Colonic mucosa (tissue), 4 donors: ENCODE data around the gene UBE3B. TPM values are rescaled to one million over a fixed set of nuclear protein-coding genes. Genes with fewer than 3 reads are reported as not detected.

Experiments used
- DNase-seq: peaks from one replicate; pipeline ENCODE4 v3.0.0-alpha.2; 2020
- H3K27ac ChIP-seq: fragments of 200-600 bp; one replicate; pipeline ENCODE4 v1.8.0; 2021
- H3K27me3 ChIP-seq: fragments of 200-600 bp; one replicate; pipeline ENCODE4 v1.8.0; 2021
- H3K36me3 ChIP-seq: fragments of 200-600 bp; one replicate; pipeline ENCODE4 v1.8.0; 2021
- H3K4me1 ChIP-seq: fragments of 200-600 bp; one replicate; pipeline ENCODE4 v1.8.0; 2021; ENCODE audit warnings: mild to moderate bottlenecking
- H3K4me3 ChIP-seq: fragments of 200-600 bp; one replicate; pipeline ENCODE4 v1.8.0; 2021
- H3K9ac ChIP-seq, 2 donors: one replicate each; pipeline ENCODE4 v1.7.0; 2013; ENCODE audit warnings: control low read depth in 2 of 2, low read depth in 2 of 2, low read length in 2 of 2
- H3K9me3 ChIP-seq: fragments of 200-600 bp; one replicate; pipeline ENCODE4 v1.8.0; 2021
- CTCF ChIP-seq: fragments of 200-600 bp; IDR thresholded peaks from one replicate; pipeline ENCODE4 v1.8.0; 2022; ENCODE audit warnings: antibody characterized with exemption, mild to moderate bottlenecking
- intact Hi-C: fragments of 100-400 bp; cut with DNase I; formaldehyde crosslinking; loops from one replicate; pipeline ENCODE4 v1.14.1; 2022
- total RNA-seq, 2 donors: library from RNA; stranded (reverse); fragmentation: NEBNext Ultra II Directional in 1 of 2; extraction: Animal tissue kit (Norgen Biotek cat#: 25700) in 1 of 2; gene quantifications; one replicate each; pipeline ENCODE4 v1.2.1, GENCODE V29; 2021
- donor health status: healthy.
- donor health status: DM: no; HTN: no; CAD: no.
- donor health status: DM: no; HTN: no; CAD: no.

UBE3B gene
- total RNA-seq, 2 donors from 2014 or later: 44.6 to 52.0 TPM

GRCh38 chr12:109517619-109518018 is 40.2 kb downstream of the UBE3B start:
- DNase-seq: no peak
- no peak overlapping the region for H3K9ac ChIP-seq
- H3K4me3 ChIP-seq: no peak overlapping the region
- intact Hi-C loops: loop anchor here (2.0 kb wide), 1 partner anchor 257 kb away; no protein-coding TSS in a partner anchor
- no peak overlapping the region for H3K27ac ChIP-seq
- H3K27me3 ChIP-seq: no peaks in the 10 kb centered on the region
- H3K9me3 ChIP-seq: no peaks in the 10 kb centered on the region
- peaks cover 11% of the 10 kb centered on the region for H3K36me3 ChIP-seq
- TF ChIP-seq CTCF: no peak
- H3K4me1 ChIP-seq: no peaks in the 10 kb centered on the region

GRCh38 chr12:109518820-109519665 is 41.6 kb downstream of the UBE3B start:
- Histone ChIP-seq H3K4me1 (no peaks in the 10 kb centered on the region), H3K27ac (peak overlapping the region; percentile 19), H3K9ac (no peak overlapping the region), H3K9me3 (no peaks in the 10 kb centered on the region), H3K27me3 (no peaks in the 10 kb centered on the region), H3K4me3 (no peak overlapping the region), H3K36me3 (peaks cover 11% of the 10 kb centered on the region)
- peak; percentile 83 for TF ChIP-seq CTCF
- intact Hi-C loops: loop anchor here (2.0 kb wide), 1 partner anchor 256 kb away; no protein-coding TSS in a partner anchor
- peak; percentile 69 for DNase-seq

GRCh38 chr12:109519787-109520186 is 42.4 kb downstream of the UBE3B start:
- H3K27ac ChIP-seq: peak overlapping the region; percentile 19
- intact Hi-C loops: loop anchor here (2.0 to 5.0 kb wide), 2 partner anchors 78 to 255 kb away; no protein-coding TSS in a partner anchor
- H3K4me1 ChIP-seq: no peaks in the 10 kb centered on the region
- TF ChIP-seq CTCF: no peak
- DNase-seq: no peak
- no peak overlapping the region for H3K9ac ChIP-seq
- no peaks in the 10 kb centered on the region for H3K27me3 ChIP-seq
- H3K9me3 ChIP-seq: no peaks in the 10 kb centered on the region
- no peak overlapping the region for H3K4me3 ChIP-seq
- H3K36me3 ChIP-seq: peaks cover 16% of the 10 kb centered on the region

GRCh38 chr12:109521831-109522230 is 44.4 kb downstream of the UBE3B start:
- peaks cover 10% of the 10 kb centered on the region for H3K36me3 ChIP-seq
- DNase-seq: no peak
- no peak for TF ChIP-seq CTCF

GRCh38 chr12:109523071-109523470 is 45.6 kb downstream of the UBE3B start:
- Histone ChIP-seq H3K27ac (no peak overlapping the region), H3K9ac (no peak overlapping the region), H3K4me1 (no peaks in the 10 kb centered on the region), H3K9me3 (no peaks in the 10 kb centered on the region), H3K27me3 (no peaks in the 10 kb centered on the region), H3K4me3 (no peak overlapping the region), H3K36me3 (peaks cover 6% of the 10 kb centered on the region)
- DNase-seq: no peak
- intact Hi-C loops: loop anchor here (5.0 kb wide), 1 partner anchor 74 kb away; no protein-coding TSS in a partner anchor
- no peak for TF ChIP-seq CTCF

More at GRCh38 chr12:109521831-109522230, 44.4 kb downstream of the UBE3B start:
- Histone ChIP-seq H3K9me3 (no peaks in the 10 kb centered on the region), H3K27me3 (no peaks in the 10 kb centered on the region), H3K4me1 (no peaks in the 10 kb centered on the region), H3K9ac (no peak overlapping the region), H3K4me3 (no peak overlapping the region), H3K27ac (no peak overlapping the region)
- intact Hi-C loops: loop anchor here (5.0 kb wide), 1 partner anchor 75 kb away; no protein-coding TSS in a partner anchor
